Measurements from ENCODE around the gene KANK3.

DNA sequence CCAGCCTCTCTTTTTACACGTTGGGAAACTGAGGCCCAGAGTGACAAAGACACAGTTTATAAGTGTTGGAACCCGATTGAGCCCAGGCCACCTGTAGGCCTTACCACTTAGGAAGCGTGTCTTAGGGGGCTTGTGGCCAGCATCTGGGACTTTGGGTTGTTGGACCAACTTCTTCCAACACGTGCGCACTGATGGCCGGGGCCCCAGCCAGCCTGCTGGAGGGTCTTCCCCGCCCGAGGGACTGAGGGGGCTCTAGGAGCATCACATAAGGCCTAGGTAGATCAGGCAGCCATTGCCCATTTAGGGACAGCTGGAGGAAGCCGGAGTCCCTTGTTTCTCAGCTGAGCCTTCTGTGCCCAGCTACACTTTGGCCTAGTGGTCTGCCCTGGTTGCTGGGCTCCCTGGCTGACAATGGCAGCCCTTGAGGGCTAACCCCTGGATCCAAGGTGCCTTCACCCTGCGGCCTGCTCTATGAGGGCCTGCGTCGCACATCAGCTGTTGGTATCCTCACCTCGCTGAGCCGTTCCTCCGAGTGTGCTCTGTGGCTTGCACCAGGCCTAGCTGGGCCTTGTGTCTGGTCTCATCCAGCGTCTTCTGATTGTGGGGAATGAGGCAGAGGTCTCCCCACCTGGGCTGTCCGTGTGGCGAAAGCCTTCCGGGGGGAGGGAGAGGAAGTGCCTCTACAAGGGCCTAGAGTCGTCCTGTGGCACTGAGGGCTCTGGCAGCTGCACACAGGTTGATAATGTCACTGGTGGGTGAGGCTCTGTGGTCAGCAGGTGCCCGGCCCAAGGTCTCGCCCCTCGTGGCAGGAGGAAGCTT is 48.3 kb upstream of the KANK3 start:
- TF ChIP-seq, protein P1, sequence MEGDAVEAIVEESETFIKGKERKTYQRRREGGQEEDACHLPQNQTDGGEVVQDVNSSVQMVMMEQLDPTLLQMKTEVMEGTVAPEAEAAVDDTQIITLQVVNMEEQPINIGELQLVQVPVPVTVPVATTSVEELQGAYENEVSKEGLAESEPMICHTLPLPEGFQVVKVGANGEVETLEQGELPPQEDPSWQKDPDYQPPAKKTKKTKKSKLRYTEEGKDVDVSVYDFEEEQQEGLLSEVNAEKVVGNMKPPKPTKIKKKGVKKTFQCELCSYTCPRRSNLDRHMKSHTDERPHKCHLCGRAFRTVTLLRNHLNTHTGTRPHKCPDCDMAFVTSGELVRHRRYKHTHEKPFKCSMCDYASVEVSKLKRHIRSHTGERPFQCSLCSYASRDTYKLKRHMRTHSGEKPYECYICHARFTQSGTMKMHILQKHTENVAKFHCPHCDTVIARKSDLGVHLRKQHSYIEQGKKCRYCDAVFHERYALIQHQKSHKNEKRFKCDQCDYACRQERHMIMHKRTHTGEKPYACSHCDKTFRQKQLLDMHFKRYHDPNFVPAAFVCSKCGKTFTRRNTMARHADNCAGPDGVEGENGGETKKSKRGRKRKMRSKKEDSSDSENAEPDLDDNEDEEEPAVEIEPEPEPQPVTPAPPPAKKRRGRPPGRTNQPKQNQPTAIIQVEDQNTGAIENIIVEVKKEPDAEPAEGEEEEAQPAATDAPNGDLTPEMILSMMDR (IDR thresholded peaks at IDR 0.05) = no peak
- TF ChIP-seq POLR2A (IDR thresholded peaks at IDR 0.05) = no peak
- TF ChIP-seq POLR2AphosphoS5 (IDR thresholded peaks at IDR 0.05) = no peak

Measured in prostate gland (tissue), 2 donors.